ENCODE measurements around the gene PLPP7.
"Not testable (repeated sequence)": the region's sequence is repeated elsewhere in the genome, so short reads cannot be mapped to it uniquely, and the experiment has no call there.

PLPP7 gene

GRCh38 chr9:131347376-131348020 is 58.0 kb downstream of the PLPP7 start:
- DNase-seq = no peak
- in situ Hi-C loops (cut with HindIII; ENCODE audit: low pct_ligation_motif_present, low pct_unique_long_range_greater_than_20kb, low sequenced_read_pairs) = no loop called here

DNA sequence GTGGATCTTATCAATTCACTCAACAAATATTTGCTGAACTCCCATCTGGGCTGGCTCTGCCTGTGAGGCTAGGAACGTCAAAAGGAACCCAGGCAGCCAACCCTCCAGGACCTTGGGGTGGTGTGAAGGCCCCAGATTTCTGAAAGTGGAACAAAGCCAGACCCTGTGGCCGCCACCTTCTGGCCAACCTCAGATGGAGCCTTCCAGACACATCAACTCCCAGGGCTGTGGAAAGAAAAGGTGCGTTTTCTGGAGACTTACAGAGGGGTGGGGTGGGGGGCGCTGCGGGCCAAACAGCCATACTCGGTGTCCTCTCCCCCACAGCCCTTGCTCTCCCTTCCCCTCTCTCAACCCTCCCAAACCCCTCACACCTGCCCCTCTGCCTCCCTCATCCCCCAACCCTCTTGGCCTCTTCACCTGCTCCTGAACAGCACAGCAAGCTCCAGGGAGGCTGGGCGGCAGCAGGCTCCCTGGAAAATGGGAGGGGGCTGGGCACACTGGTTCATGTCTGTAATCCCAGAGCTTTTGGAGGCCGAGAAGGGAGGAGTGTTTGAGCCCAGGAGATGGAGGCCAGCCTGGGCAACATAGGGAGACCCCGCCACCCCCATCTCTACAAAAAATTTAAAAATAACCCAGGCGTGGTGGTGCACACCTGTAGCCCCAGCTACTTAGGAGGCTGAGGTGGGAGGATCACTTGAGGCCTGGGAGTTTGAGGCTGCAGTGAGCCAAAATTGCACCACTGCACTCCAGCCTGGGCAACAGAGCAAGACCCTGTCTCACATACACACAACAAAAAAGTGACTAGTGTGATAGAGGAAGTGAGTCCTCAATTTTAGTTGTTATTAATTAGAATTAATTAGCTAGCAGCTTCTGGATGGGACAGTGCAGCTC is 59.4 kb downstream of the PLPP7 start:
- DNase-seq = no peak
- in situ Hi-C loops (cut with HindIII; ENCODE audit: low pct_ligation_motif_present, low pct_unique_long_range_greater_than_20kb, low sequenced_read_pairs) = no loop called here

DNA sequence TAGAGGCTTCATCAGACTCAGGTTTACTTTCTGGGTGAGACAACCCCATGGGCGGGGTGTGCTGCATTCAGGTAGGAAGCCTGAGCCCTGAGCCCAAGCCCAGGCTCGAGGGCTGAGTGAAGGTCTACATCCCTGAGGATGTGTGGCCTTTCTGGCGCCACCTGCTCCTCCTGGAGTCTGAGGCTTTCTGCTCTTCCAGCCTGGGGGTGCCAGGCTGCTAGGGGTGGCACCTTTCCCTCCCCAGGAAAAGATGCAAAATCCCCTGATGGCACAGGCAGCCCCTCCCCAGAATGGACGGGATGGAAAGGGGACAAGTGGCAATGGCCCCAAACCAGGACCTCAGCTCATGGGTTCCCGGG is 60.0 kb downstream of the PLPP7 start:
- in situ Hi-C loops (cut with HindIII; ENCODE audit: low pct_ligation_motif_present, low pct_unique_long_range_greater_than_20kb, low sequenced_read_pairs) = no loop called here

GRCh38 chr9:131349881-131350563 is 60.5 kb downstream of the PLPP7 start:
- DNase-seq = peak; percentile 70
- in situ Hi-C loops (cut with HindIII; ENCODE audit: low pct_ligation_motif_present, low pct_unique_long_range_greater_than_20kb, low sequenced_read_pairs) = no loop called here

More for the DNA sequence above, 60.0 kb downstream of the PLPP7 start:
- DNase-seq = no peak

GRCh38 chr9:131356479-131356878 is 67.0 kb downstream of the PLPP7 start:
- in situ Hi-C loops (cut with HindIII; ENCODE audit: low pct_ligation_motif_present, low pct_unique_long_range_greater_than_20kb, low sequenced_read_pairs); DNase-seq: not testable (repeated sequence)

DNA sequence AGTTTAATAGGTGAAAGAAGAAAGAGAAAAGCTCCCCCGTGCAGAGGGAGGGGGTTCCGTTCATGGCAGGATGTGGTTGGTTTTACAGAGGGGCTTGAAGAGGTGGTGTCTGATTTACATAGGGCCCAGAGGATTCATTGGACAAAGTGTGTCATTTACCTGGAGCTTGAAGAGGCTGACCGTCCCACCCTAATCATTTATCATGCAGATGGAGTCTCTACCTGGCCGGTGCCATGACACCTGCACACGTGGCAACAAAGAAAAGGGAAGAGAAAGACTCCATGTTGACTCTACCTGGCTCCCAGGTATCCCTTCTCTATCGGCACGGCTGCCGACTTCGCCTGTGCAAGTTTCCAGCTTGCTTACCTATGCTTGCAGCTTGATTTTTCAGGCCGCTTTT is 69.0 kb downstream of the PLPP7 start:
- in situ Hi-C loops (cut with HindIII; ENCODE audit: low pct_ligation_motif_present, low pct_unique_long_range_greater_than_20kb, low sequenced_read_pairs) = no loop called here
- DNase-seq = no peak
